HCT116 (cell line): ENCODE measurements around the gene JADE1. TPM values are rescaled to one million over a fixed set of nuclear protein-coding genes. Genes with fewer than 3 reads are reported as not detected.

ENCODE experiments used
- ATAC-seq: fragments of 200-7000 bp; cut with Tn5 transposase; 2 replicates; pipeline ENCODE4 v1.9.1; 2020; ENCODE audit warnings: mild to moderate bottlenecking, moderate library complexity
- BruUV-seq: library from RNA; stranded (reverse); fragments of 400-500 nt; replicated peaks from 2 replicates; lab custom pipeline; 2021; lab: Mats Ljungman, UMichigan
- CTCF ChIA-PET: fragments of 300-600 bp; sonication (Branson Sonifier 250); formaldehyde crosslinking; loops from one replicate; lab custom pipeline; 2021; ENCODE audit warnings: antibody characterized with exemption; lab: Charles Lee
- POLR2A ChIA-PET: fragments of 300-600, 350-600 bp; sonication (Branson Sonifier 250); formaldehyde crosslinking; loops from one replicate; lab custom pipeline; 2021; ENCODE audit warnings: antibody characterized with exemption; lab: Charles Lee
- RAD21 ChIA-PET, 2 experiments: fragments of 300-600 bp; sonication (Branson Sonifier 250); formaldehyde crosslinking; loops; one replicate each; lab custom pipeline; 2023; ENCODE audit warnings: low total read pairs in 2 of 2; ENCODE audit not compliant: uncharacterized antibody in 2 of 2, unreplicated experiment in 2 of 2, low non-redundant PET in 1 of 2; lab: Charles Lee
- DNase-seq: peaks from one replicate; pipeline ENCODE4 v3.0.0-alpha.2; 2010; ENCODE audit warnings: low read depth, low spot score
- H2AFZ ChIP-seq: fragments of 200-600 bp; shearing (Covaris generic), sonication (generic); 2 replicates; pipeline ENCODE4 v1.6.1; 2017; ENCODE audit warnings: low read depth, mixed run types, mixed read lengths, antibody characterized with exemption, low read length; ENCODE audit not compliant: poor library complexity, severe bottlenecking
- H3K27ac ChIP-seq: 2 replicates; pipeline ENCODE4 v1.5.1; 2012; ENCODE audit warnings: low read depth, low read length
- H3K27me3 ChIP-seq: fragments of 200-600 bp; sonication (generic); 2 replicates; pipeline ENCODE4 v1.6.1; 2016; ENCODE audit warnings: mixed run types, low read length, mixed read lengths; ENCODE audit not compliant: insufficient read depth
- H3K36me3 ChIP-seq, 2 experiments: fragments of 200-500 bp in 1 of 2; fragments of 200-600 bp in 1 of 2; sonication (Bioruptor generic) in 1 of 2; sonication (generic) in 1 of 2; 2 replicates each; pipeline versions ENCODE4 v1.5.1 to v1.6.1; 2014 to 2016; ENCODE audit warnings: low read length in 2 of 2, inconsistent platforms in 1 of 2, mixed read lengths in 1 of 2, mixed run types in 1 of 2; ENCODE audit not compliant: insufficient read depth in 2 of 2, control insufficient read depth in 1 of 2
- H3K4me1 ChIP-seq, 2 experiments: fragments of 200-600 bp in 1 of 2; sonication (generic) in 1 of 2; 2 replicates each; pipeline versions ENCODE4 v1.5.1 to v1.6.1; 2012 to 2017; ENCODE audit warnings: low read length in 2 of 2, inconsistent platforms in 1 of 2, mild to moderate bottlenecking in 1 of 2, mixed read lengths in 1 of 2, mixed run types in 1 of 2, moderate library complexity in 1 of 2; ENCODE audit not compliant: insufficient read depth in 2 of 2, control insufficient read depth in 1 of 2
- H3K4me2 ChIP-seq: fragments of 200-600 bp; sonication (generic); 2 replicates; pipeline ENCODE4 v1.6.1; 2017; ENCODE audit warnings: mixed run types, low read length, mixed read lengths
- H3K4me3 ChIP-seq, 2 experiments: fragments of 200-600 bp in 1 of 2; sonication (generic) in 1 of 2; replicated peaks in 1 of 2; 2 replicates each; pipeline ENCODE4 v1.5.1; 2011 to 2016; ENCODE audit warnings: low read length in 2 of 2, control low read depth in 1 of 2, low read depth in 1 of 2, mild to moderate bottlenecking in 1 of 2, mixed read lengths in 1 of 2, mixed run types in 1 of 2
- H3K79me2 ChIP-seq: fragments of 200-600 bp; sonication (generic); 2 replicates; pipeline ENCODE4 v1.6.1; 2017; ENCODE audit warnings: mild to moderate bottlenecking, mixed run types, low read length, moderate library complexity, mixed read lengths; ENCODE audit not compliant: insufficient read depth
- H3K9ac ChIP-seq: fragments of 200-600 bp; sonication (generic); 2 replicates; pipeline ENCODE4 v1.6.1; 2016; ENCODE audit warnings: low read length, mixed read lengths
- H3K9me2 ChIP-seq: fragments of 200-600 bp; sonication (generic), shearing (Covaris generic); 2 replicates; pipeline ENCODE4 v1.6.1; 2017; ENCODE audit warnings: mixed run types, mild to moderate bottlenecking, moderate library complexity; ENCODE audit not compliant: insufficient read depth
- H3K9me3 ChIP-seq, 2 experiments: fragments of 200-500 bp in 1 of 2; fragments of 200-600 bp in 1 of 2; sonication (Bioruptor generic) in 1 of 2; sonication (generic) in 1 of 2; 2 replicates each; pipeline ENCODE4 v1.6.1; 2014 to 2017; ENCODE audit warnings: low read length in 2 of 2, mixed read lengths in 2 of 2, inconsistent platforms in 1 of 2, low read depth in 1 of 2, mild to moderate bottlenecking in 1 of 2, mixed run types in 1 of 2, moderate library complexity in 1 of 2; ENCODE audit not compliant: control insufficient read depth in 1 of 2, insufficient read depth in 1 of 2
- H4K20me1 ChIP-seq: fragments of 200-600 bp; sonication (generic), shearing (Covaris generic); 2 replicates; pipeline ENCODE4 v1.6.1; 2017; ENCODE audit warnings: mixed run types, mild to moderate bottlenecking, moderate library complexity; ENCODE audit not compliant: insufficient read depth
- CBX3 ChIP-seq: IDR thresholded peaks from 2 replicates; pipeline ENCODE4 v1.6.1; 2012; ENCODE audit warnings: low read depth
- CTCF ChIP-seq, 3 experiments: fragments of 200-600 bp in 1 of 3; sonication (generic) in 1 of 3; IDR thresholded peaks in 2 of 3; conservative IDR thresholded peaks in 1 of 3; 2 replicates each; pipeline ENCODE4 v1.5.1; 2012 to 2017; ENCODE audit warnings: low read depth in 2 of 3, low read length in 2 of 3, antibody characterized with exemption in 1 of 3, borderline replicate concordance in 1 of 3, control low read depth in 1 of 3, mild to moderate bottlenecking in 1 of 3, mixed read lengths in 1 of 3, mixed run types in 1 of 3, moderate library complexity in 1 of 3; ENCODE audit not compliant: insufficient read depth in 1 of 3
- ELF1 ChIP-seq: IDR thresholded peaks from 2 replicates; pipeline ENCODE4 v1.6.1; 2012; ENCODE audit warnings: low read depth, borderline replicate concordance
- FOSL1 ChIP-seq: IDR thresholded peaks from 2 replicates; pipeline ENCODE4 v1.6.1; 2012; ENCODE audit warnings: low read depth
- POLR2A ChIP-seq: IDR thresholded peaks from 2 replicates; pipeline ENCODE4 v1.7.0; 2011; ENCODE audit warnings: borderline replicate concordance; ENCODE audit not compliant: insufficient read depth, insufficient read length; ENCODE audit errors: extremely low read depth
- SIN3A ChIP-seq: IDR thresholded peaks from 2 replicates; pipeline ENCODE4 v1.6.1; 2012; ENCODE audit warnings: low read depth
- ZBTB33 ChIP-seq: IDR thresholded peaks from 2 replicates; pipeline ENCODE4 v1.6.1; 2011; ENCODE audit warnings: mild to moderate bottlenecking, low read length, moderate library complexity; ENCODE audit not compliant: insufficient replicate concordance; ENCODE audit errors: extremely low read depth
- ZNF274 ChIP-seq: fragments of 200-500 bp; sonication (Bioruptor generic); IDR thresholded peaks from 2 replicates; pipeline ENCODE4 v1.6.1; 2014; ENCODE audit warnings: mild to moderate bottlenecking, low read depth, low read length, inconsistent platforms
- intact Hi-C: fragments of 100-400 bp; cut with micrococcal nuclease; formaldehyde crosslinking; loops from 2 replicates; pipeline ENCODE4 v1.10.0; 2022
- total RNA-seq: library from RNA; stranded (reverse); gene quantifications from one replicate; pipeline ENCODE4 v1.2.1, GENCODE V29; 2021; ENCODE audit not compliant: unreplicated experiment

The JADE1 gene
- total RNA-seq, 1 experiment from 2014 or later: 26.5 TPM

GRCh38 chr4:128800284-128800683 lies 9.2 kb upstream of the JADE1 start (continued):
- TF ChIP-seq ZNF274 (no peak), ZBTB33 (no peak), SIN3A (no peak)
- TF ChIP-seq, all 23 proteins: peak for 0

GRCh38 chr4:128800701-128801284 lies 8.7 kb upstream of the JADE1 start:
- Histone ChIP-seq H3K27me3 (no peaks in the 10 kb centered on the region), H4K20me1 (no peaks in the 10 kb centered on the region), H3K4me2 (no peak overlapping the region), H3K79me2 (no peaks in the 10 kb centered on the region), H3K27ac (no peak overlapping the region), H3K9me2 (0 out of 2 replicates have a peak, but pooled peaks cover 4% of the 10 kb centered on the region), H3K9me3 (no peaks in the 10 kb centered on the region), H3K4me3 (no peak overlapping the region), H3K4me1 (no peaks in the 10 kb centered on the region), H2AFZ (no peak overlapping the region), H3K36me3 (no peaks in the 10 kb centered on the region), H3K9ac (no peak overlapping the region)
- BruUV-seq: no TSS peak
- intact Hi-C loops: loop anchor here (10.0 kb wide), 1 partner anchor 606 kb away; no protein-coding TSS in a partner anchor
- TF ChIP-seq ELF1: no peak
- TF ChIP-seq CBX3: no peak
- no peak for TF ChIP-seq FOSL1
- no peak for TF ChIP-seq CTCF (IDR thresholded peaks at IDR 0.05 in 2 of 3, conservative IDR thresholded peaks at IDR 0.05 in 1 of 3; ENCODE audit: borderline replicate concordance in 1 of 3, insufficient read depth in 1 of 3, low read depth in 2 of 3, low read length in 2 of 3)
- no peak for TF ChIP-seq ZNF274
- TF ChIP-seq POLR2A: no peak
- ATAC-seq: no peak
- no peak for DNase-seq
- ChIA-PET POLR2A (no interaction called here), CTCF (no interaction called here), RAD21 (no interaction called here)
